ENCODE data around the gene GJC1. TPM values are rescaled to one million over a fixed set of nuclear protein-coding genes. Genes with fewer than 3 reads are reported as not detected.

GJC1 gene
- total RNA-seq, 1 experiment from 2014 or later: 119 TPM

DNA sequence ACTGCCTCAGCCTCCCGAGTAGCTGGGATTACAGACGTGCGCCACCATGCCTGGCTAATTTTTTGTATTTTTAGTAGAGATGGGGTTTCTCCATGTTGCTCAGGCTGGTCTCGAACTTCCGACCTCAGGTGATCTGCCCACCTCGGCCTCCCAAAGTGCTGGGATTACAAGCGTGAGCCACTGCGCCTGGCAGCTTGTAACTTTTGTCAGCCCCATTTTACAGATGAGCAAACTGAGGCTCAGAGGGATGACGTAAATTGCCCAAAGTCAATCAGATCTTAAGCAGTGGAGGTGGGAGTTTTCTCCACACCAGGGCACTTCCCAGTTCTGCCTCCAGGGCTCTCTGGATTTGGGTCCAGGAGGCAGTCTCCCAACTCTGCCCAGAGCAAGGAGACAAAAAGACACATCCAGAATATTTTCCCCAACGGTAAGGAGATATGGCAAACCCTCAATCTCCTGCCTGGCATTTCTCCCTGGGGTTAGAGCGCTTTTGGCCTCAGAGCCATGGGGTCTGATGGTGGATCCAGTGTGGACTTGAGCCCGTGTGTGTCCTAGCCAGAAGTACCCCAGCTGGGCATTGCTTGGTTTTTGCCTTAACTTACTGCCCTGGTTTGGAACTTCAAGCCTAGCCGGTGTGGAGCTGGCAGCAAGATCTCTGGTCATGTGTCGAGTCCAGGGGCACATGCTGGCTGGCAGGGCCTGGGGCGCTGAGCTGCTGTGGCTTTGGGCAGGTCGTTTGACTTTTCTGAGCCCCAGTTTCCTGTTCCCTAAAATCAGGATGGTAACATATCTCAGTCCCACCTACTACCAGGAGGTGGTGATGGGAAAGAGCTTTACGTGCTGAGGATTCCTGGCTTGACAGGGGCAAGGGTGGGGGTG is 67.9 kb downstream of the GJC1 start:
- no peaks in the 10 kb centered on the region for H3K36me3 Mint-ChIP-seq (ENCODE audit: insufficient read depth in 1 of 3, low read depth in 3 of 3)
- H2BK120ac ChIP-seq (ENCODE audit: low read depth, low read length, poor library complexity, severe bottlenecking): no peak overlapping the region
- H3K27ac Mint-ChIP-seq: no peak overlapping the region
- H3K56ac ChIP-seq (ENCODE audit: insufficient read length, low read depth, low read length): no peak overlapping the region
- peak; percentile 34 for DNase-seq
- H3K18ac ChIP-seq (ENCODE audit: insufficient read length, low read depth, low read length): no peak overlapping the region
- no CpG with 5 or more reads among the region's 17 CpGs for WGBS (ENCODE audit: extremely low coverage, insufficient read length, low lambda C conversion rate)
- no peak overlapping the region for H3T11ph ChIP-seq (ENCODE audit: low read length)
- H3K9me3 Mint-ChIP-seq: no peaks in the 10 kb centered on the region; a peak in 1 of 5 replicates
- H3K14ac ChIP-seq (ENCODE audit: insufficient read depth, low read length): no peak overlapping the region; the same call in 1 of the 2 replicates
- no peak overlapping the region for H3K4me3 Mint-ChIP-seq
- H2BK12ac ChIP-seq (ENCODE audit: insufficient read length, low read depth, low read length): no peak overlapping the region
- no peak overlapping the region for H3K23ac ChIP-seq (ENCODE audit: insufficient read length, low read depth, low read length)
- no peak overlapping the region for H2BK20ac ChIP-seq (ENCODE audit: low read depth, low read length, poor library complexity, severe bottlenecking)
- H3K9me3 ChIP-seq (ENCODE audit: control insufficient read depth, low read depth, low read length): no peaks in the 10 kb centered on the region
- H4K91ac ChIP-seq (ENCODE audit: insufficient read length, low read depth, low read length): no peak overlapping the region
- H3K4me1 Mint-ChIP-seq: peaks cover 11 to 20% of the 10 kb centered on the region in 2 experiments
- no peak overlapping the region for H2BK5ac ChIP-seq (ENCODE audit: insufficient read length, low read length)
- H3K79me2 ChIP-seq (ENCODE audit: insufficient read depth, low read length): no peaks in the 10 kb centered on the region
- TF ChIP-seq, protein P1, sequence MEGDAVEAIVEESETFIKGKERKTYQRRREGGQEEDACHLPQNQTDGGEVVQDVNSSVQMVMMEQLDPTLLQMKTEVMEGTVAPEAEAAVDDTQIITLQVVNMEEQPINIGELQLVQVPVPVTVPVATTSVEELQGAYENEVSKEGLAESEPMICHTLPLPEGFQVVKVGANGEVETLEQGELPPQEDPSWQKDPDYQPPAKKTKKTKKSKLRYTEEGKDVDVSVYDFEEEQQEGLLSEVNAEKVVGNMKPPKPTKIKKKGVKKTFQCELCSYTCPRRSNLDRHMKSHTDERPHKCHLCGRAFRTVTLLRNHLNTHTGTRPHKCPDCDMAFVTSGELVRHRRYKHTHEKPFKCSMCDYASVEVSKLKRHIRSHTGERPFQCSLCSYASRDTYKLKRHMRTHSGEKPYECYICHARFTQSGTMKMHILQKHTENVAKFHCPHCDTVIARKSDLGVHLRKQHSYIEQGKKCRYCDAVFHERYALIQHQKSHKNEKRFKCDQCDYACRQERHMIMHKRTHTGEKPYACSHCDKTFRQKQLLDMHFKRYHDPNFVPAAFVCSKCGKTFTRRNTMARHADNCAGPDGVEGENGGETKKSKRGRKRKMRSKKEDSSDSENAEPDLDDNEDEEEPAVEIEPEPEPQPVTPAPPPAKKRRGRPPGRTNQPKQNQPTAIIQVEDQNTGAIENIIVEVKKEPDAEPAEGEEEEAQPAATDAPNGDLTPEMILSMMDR (conservative IDR thresholded peaks at IDR 0.05): no peak; the same call in 2 of the 3 replicates
- H2AFZ ChIP-seq (ENCODE audit: low read length): no peak overlapping the region
- no peak overlapping the region for H4K5ac ChIP-seq (ENCODE audit: insufficient read length, low read depth, low read length)
- H2BK15ac ChIP-seq (ENCODE audit: low read depth, low read length): no peak overlapping the region
- no peak overlapping the region for H3K4ac ChIP-seq (ENCODE audit: low read depth, low read length)
- H3K27me3 ChIP-seq (ENCODE audit: insufficient read depth, low read length): peaks cover 16% of the 10 kb centered on the region
- H4K20me1 ChIP-seq (ENCODE audit: control insufficient read depth, insufficient read depth, insufficient read length): no peaks in the 10 kb centered on the region
- H3K27me3 Mint-ChIP-seq (ENCODE audit: low read depth): peaks cover 69% of the 10 kb centered on the region
- H3K27ac ChIP-seq (ENCODE audit: insufficient read length, low read depth, low read length): no peak overlapping the region
- no peak overlapping the region for H3K4me2 ChIP-seq (ENCODE audit: insufficient read depth, insufficient read length, low read length)
- H4K8ac ChIP-seq (replicated peaks; ENCODE audit: insufficient read length, low read depth, low read length): no peak overlapping the region
- H3K23me2 ChIP-seq (ENCODE audit: insufficient read length, low read depth, low read length, poor library complexity, severe bottlenecking): peaks cover 7% of the 10 kb centered on the region
- no peak overlapping the region for H2AK5ac ChIP-seq (ENCODE audit: insufficient read length, low read length)
- no peaks in the 10 kb centered on the region for H3K4me1 ChIP-seq (ENCODE audit: insufficient read depth, low read length)
- H3K79me1 ChIP-seq (ENCODE audit: insufficient read depth, low read depth, low read length, poor library complexity, severe bottlenecking): no peaks in the 10 kb centered on the region
- no peak overlapping the region for H3K9ac ChIP-seq (ENCODE audit: extremely low read depth, insufficient read length, low read length)
